Keratinocyte (primary cell): Measurements from ENCODE around the gene VGLL2. TPM values are rescaled to one million over a fixed set of nuclear protein-coding genes. Genes with fewer than 3 reads are reported as not detected.

Experiments used
- DNase-seq: peaks from one replicate; pipeline ENCODE4 v3.0.0-alpha.2; 2011; ENCODE audit warnings: low read depth, missing footprints, low spot score
- FAIRE-seq: peaks from 2 replicates; lab custom pipeline; 2011; peaks lifted over from hg19 to GRCh38; lab: Jason Lieb, UNC
- H2AFZ ChIP-seq: 2 replicates; pipeline ENCODE4 v1.6.0; 2012; ENCODE audit warnings: low read length, control low read depth, inconsistent platforms; ENCODE audit not compliant: control insufficient read depth
- H3K27ac ChIP-seq: 2 replicates; pipeline ENCODE4 v1.5.1; 2011; ENCODE audit warnings: low read length; ENCODE audit not compliant: control insufficient read depth, insufficient read depth
- H3K27me3 ChIP-seq: 3 replicates; pipeline ENCODE4 v1.6.0; 2011; ENCODE audit warnings: low read length; ENCODE audit not compliant: control insufficient read depth, insufficient read depth; ENCODE audit errors: extremely low read depth
- H3K36me3 ChIP-seq, 2 experiments: 2 replicates in 1 of 2; 3 replicates in 1 of 2; pipeline ENCODE4 v1.5.1; 2011; ENCODE audit warnings: low read length in 2 of 2, mild to moderate bottlenecking in 1 of 2; ENCODE audit not compliant: control insufficient read depth in 2 of 2, insufficient read depth in 2 of 2; ENCODE audit errors: extremely low read depth in 1 of 2
- H3K4me1 ChIP-seq: 3 replicates; pipeline ENCODE4 v1.5.1; 2011; ENCODE audit warnings: low read length; ENCODE audit not compliant: control insufficient read depth, insufficient read depth; ENCODE audit errors: extremely low read depth
- H3K4me2 ChIP-seq: 3 replicates; pipeline ENCODE4 v1.6.0; 2011; ENCODE audit warnings: low read depth, low read length; ENCODE audit not compliant: control insufficient read depth, insufficient read depth; ENCODE audit errors: extremely low read depth
- H3K4me3 ChIP-seq, 3 experiments: fragments of 200-600 bp in 1 of 3; sonication (generic) in 1 of 3; 2 replicates in 2 of 3; 3 replicates in 1 of 3; pipeline ENCODE4 v1.5.1; 2011 to 2016; ENCODE audit warnings: low read length in 3 of 3, mild to moderate bottlenecking in 3 of 3, control low read depth in 2 of 3, inconsistent platforms in 1 of 3, low read depth in 1 of 3, mixed read lengths in 1 of 3, mixed run types in 1 of 3, moderate library complexity in 1 of 3; ENCODE audit not compliant: control insufficient read depth in 2 of 3, insufficient read depth in 2 of 3; ENCODE audit errors: extremely low read depth in 1 of 3
- H3K79me2 ChIP-seq: 2 replicates; pipeline ENCODE4 v1.6.0; 2012; ENCODE audit warnings: low read length; ENCODE audit not compliant: control insufficient read depth, insufficient read depth
- H3K9ac ChIP-seq: 3 replicates; pipeline ENCODE4 v1.6.0; 2011; ENCODE audit warnings: low read length; ENCODE audit not compliant: control insufficient read depth, insufficient read depth; ENCODE audit errors: extremely low read depth
- H3K9me1 ChIP-seq: 3 replicates; pipeline ENCODE4 v1.6.0; 2011; ENCODE audit warnings: low read length; ENCODE audit not compliant: control insufficient read depth, insufficient read depth; ENCODE audit errors: extremely low read depth
- H3K9me3 ChIP-seq: 2 replicates; pipeline ENCODE4 v1.5.1; 2012; ENCODE audit warnings: low read depth, low read length; ENCODE audit not compliant: control insufficient read depth
- H4K20me1 ChIP-seq: 3 replicates; pipeline ENCODE4 v1.6.0; 2011; ENCODE audit warnings: low read length; ENCODE audit not compliant: control insufficient read depth, insufficient read depth; ENCODE audit errors: extremely low read depth
- CTCF ChIP-seq, 3 experiments: IDR thresholded peaks in 1 of 3; conservative IDR thresholded peaks in 1 of 3; optimal IDR thresholded peaks in 1 of 3; 2 replicates in 2 of 3; 3 replicates in 1 of 3; pipeline versions ENCODE3 to v1.5.1; 2011; ENCODE audit warnings: low read length in 3 of 3, mild to moderate bottlenecking in 3 of 3, moderate library complexity in 2 of 3, control low read depth in 1 of 3, inconsistent platforms in 1 of 3; ENCODE audit not compliant: insufficient read depth in 2 of 3; ENCODE audit errors: extremely low read depth in 1 of 3
- EZH2 ChIP-seq: IDR thresholded peaks from one replicate; pipeline ENCODE4 v1.6.1; 2012; ENCODE audit warnings: inconsistent platforms, mild to moderate bottlenecking, low read length, moderate library complexity
- dilution Hi-C: fragments of 300-500 bp; cut with MboI; formaldehyde crosslinking; loops from one replicate; pipeline ENCODE4 v1.7.0; 2020; ENCODE audit warnings: low sequenced_read_pairs; ENCODE audit not compliant: extremely low pct_ligation_motif_present
- polyA plus RNA-seq, 5 experiments: library from polyadenylated mRNA; depleted of rRNA in 3 of 5; stranded (reverse) in 3 of 5; stranded (forward) in 1 of 5; unstranded in 1 of 5; fragments of >200 nt; gene quantifications; 1 replicate in 1 of 5; 2 replicates in 3 of 5; 3 replicates in 1 of 5; pipeline versions ENCODE4 v1.2.1 to v1.2.3, GENCODE V29; 2011 to 2012; ENCODE audit warnings: missing spikeins in 2 of 5, low read depth in 1 of 5, low replicate concordance in 1 of 5

VGLL2 gene
- polyA plus RNA-seq, 1 donor (not counting 4 experiments of a cell fraction or from before 2014, with no cell fraction given) = not detected

- Histone ChIP-seq H3K9me3 (no peaks in the 10 kb centered on the region), H3K4me3 (no peak overlapping the region), H2AFZ (no peak overlapping the region), H3K27ac (no peak overlapping the region), H3K4me1 (no peaks in the 10 kb centered on the region), H3K9me1 (no peaks in the 10 kb centered on the region), H3K27me3 (no peaks in the 10 kb centered on the region), H3K79me2 (no peaks in the 10 kb centered on the region), H4K20me1 (no peaks in the 10 kb centered on the region), H3K4me2 (no peak overlapping the region), H3K9ac (no peak overlapping the region), H3K36me3 (no peaks in the 10 kb centered on the region)
- DNase-seq = no peak
- dilution Hi-C loops = no loop called here
- no peak for FAIRE-seq
- TF ChIP-seq EZH2 (no peak), CTCF (optimal IDR thresholded peaks at IDR 0.05 in 1 of 3, IDR thresholded peaks at IDR 0.05 in 1 of 3, conservative IDR thresholded peaks at IDR 0.05 in 1 of 3; ENCODE audit: extremely low read depth in 1 of 3, insufficient read depth in 2 of 3, low read length in 3 of 3) (no peak)
Measured at GRCh38 chr6:117226778-117227177, 38.6 kb upstream of the VGLL2 start.

- no peaks in the 10 kb centered on the region for H4K20me1 ChIP-seq
- no peaks in the 10 kb centered on the region for H3K36me3 ChIP-seq
- H3K9ac ChIP-seq = no peak overlapping the region
- no peaks in the 10 kb centered on the region for H3K9me1 ChIP-seq
- no peak overlapping the region for H3K4me3 ChIP-seq
- dilution Hi-C loops = no loop called here
- no peak overlapping the region for H2AFZ ChIP-seq
- no peaks in the 10 kb centered on the region for H3K27me3 ChIP-seq
- H3K4me2 ChIP-seq = no peak overlapping the region
- TF ChIP-seq EZH2 = no peak
- TF ChIP-seq CTCF (optimal IDR thresholded peaks at IDR 0.05 in 1 of 3, IDR thresholded peaks at IDR 0.05 in 1 of 3, conservative IDR thresholded peaks at IDR 0.05 in 1 of 3; ENCODE audit: extremely low read depth in 1 of 3, insufficient read depth in 2 of 3, low read length in 3 of 3) = no peak
- FAIRE-seq (no peak), DNase-seq (no peak)
- no peaks in the 10 kb centered on the region for H3K9me3 ChIP-seq
- no peaks in the 10 kb centered on the region for H3K4me1 ChIP-seq
- H3K27ac ChIP-seq = no peak overlapping the region
- H3K79me2 ChIP-seq = no peaks in the 10 kb centered on the region
Measured at GRCh38 chr6:117227245-117227962, 38.0 kb upstream of the VGLL2 start.
